K562 (cell line): Measurements from ENCODE around the gene PIK3R5. TPM values are rescaled to one million over a fixed set of nuclear protein-coding genes. Genes with fewer than 3 reads are reported as not detected.

Source experiments
- ATAC-seq: fragments of 200-7000 bp; cut with Tn5 transposase; 3 replicates; pipeline ENCODE4 v1.9.1; 2020; ENCODE audit warnings: moderate library complexity
- BruUV-seq: library from RNA; stranded (reverse); fragments of 400-500 nt; replicated peaks from 2 replicates; lab custom pipeline; 2021; lab: Mats Ljungman, UMichigan
- CTCF ChIA-PET: fragments of 300-600 bp; formaldehyde crosslinking; extraction: SDS; loops from one replicate; lab custom pipeline; 2021; ENCODE audit warnings: low intra/inter-chr PET ratio; lab: Yijun Ruan, JAX
- POLR2A ChIA-PET: fragments of 300-600, 350-650 bp; sonication (Branson Sonifier 250); formaldehyde crosslinking; extraction: SDS; loops from one replicate; lab custom pipeline; 2021; ENCODE audit warnings: antibody characterized with exemption, inconsistent platforms; lab: Yijun Ruan, JAX
- DNase-seq, 4 experiments: peaks; one replicate each; pipeline versions ENCODE4 v3.0.0 to v3.0.0-alpha.2; 2011 to 2018; ENCODE audit warnings: low spot score in 3 of 4, mixed read lengths in 3 of 4; ENCODE audit errors: extremely low read depth in 1 of 4
- FAIRE-seq: peaks from 2 replicates; lab custom pipeline; 2011; peaks lifted over from hg19 to GRCh38; lab: Jason Lieb, UNC
- H2AFZ ChIP-seq: 2 replicates; pipeline ENCODE4 v1.6.0; 2011; ENCODE audit warnings: low read depth, low read length, control low read depth, inconsistent platforms
- H3K27ac ChIP-seq: fragments of 200-600 bp; 3 replicates; pipeline ENCODE4 v1.8.0; 2011; ENCODE audit warnings: low read depth, mild to moderate bottlenecking, control low read depth, inconsistent platforms, low read length, moderate library complexity, mixed read lengths; ENCODE audit errors: extremely low read depth
- H3K27me3 ChIP-seq, 2 experiments: fragments of 300-600 bp in 1 of 2; 2 replicates in 1 of 2; 3 replicates in 1 of 2; pipeline versions ENCODE4 v1.6.0 to v1.8.0; 2011; ENCODE audit warnings: inconsistent platforms in 2 of 2, low read length in 2 of 2, mild to moderate bottlenecking in 1 of 2, mixed read lengths in 1 of 2, moderate library complexity in 1 of 2; ENCODE audit not compliant: control insufficient read depth in 2 of 2, insufficient read depth in 2 of 2
- H3K36me3 ChIP-seq: fragments of 300-600 bp; 3 replicates; pipeline ENCODE4 v1.8.0; 2011; ENCODE audit warnings: mild to moderate bottlenecking, low read length, inconsistent platforms; ENCODE audit not compliant: control insufficient read depth, insufficient read depth
- H3K4me1 ChIP-seq, 2 experiments: fragments of 200-600 bp in 1 of 2; replicated peaks in 1 of 2; 2 replicates in 1 of 2; 3 replicates in 1 of 2; pipeline versions ENCODE4 v1.5.1 to v1.8.0; 2011; ENCODE audit warnings: inconsistent platforms in 2 of 2, low read length in 2 of 2, mild to moderate bottlenecking in 1 of 2, mixed read lengths in 1 of 2, moderate library complexity in 1 of 2; ENCODE audit not compliant: control insufficient read depth in 2 of 2, insufficient read depth in 2 of 2
- H3K4me2 ChIP-seq: 2 replicates; pipeline ENCODE4 v1.6.1; 2011; ENCODE audit warnings: low read length, control low read depth, inconsistent platforms, mixed read lengths; ENCODE audit not compliant: insufficient read depth
- H3K4me3 ChIP-seq: fragments of 200-600 bp; sonication (generic), shearing (Covaris generic); 2 replicates; pipeline ENCODE4 v1.5.1; 2016; ENCODE audit warnings: control low read depth, inconsistent platforms
- H3K79me2 ChIP-seq: fragments of 200-600 bp; 3 replicates; pipeline ENCODE4 v1.8.0; 2011; ENCODE audit warnings: low read length, inconsistent platforms; ENCODE audit not compliant: control insufficient read depth, insufficient read depth
- H3K9ac ChIP-seq, 2 experiments: 2 replicates each; pipeline versions ENCODE4 v1.6.0 to v1.6.1; 2011; ENCODE audit warnings: low read depth in 2 of 2, low read length in 2 of 2, control low read depth in 1 of 2, inconsistent platforms in 1 of 2, mild to moderate bottlenecking in 1 of 2, mixed read lengths in 1 of 2; ENCODE audit not compliant: insufficient read depth in 1 of 2
- H3K9me1 ChIP-seq: one replicate; pipeline ENCODE4 v1.6.0; 2011; ENCODE audit warnings: inconsistent platforms, mild to moderate bottlenecking, low read length, moderate library complexity; ENCODE audit not compliant: control insufficient read depth, insufficient read depth
- H3K9me3 ChIP-seq: replicated peaks from 2 replicates; pipeline ENCODE4 v1.5.1; 2011; ENCODE audit warnings: low read depth, low read length, inconsistent platforms; ENCODE audit not compliant: control insufficient read depth, insufficient read depth
- H4K20me1 ChIP-seq: replicated peaks from 2 replicates; pipeline ENCODE4 v1.6.1; 2011; ENCODE audit warnings: low read length, inconsistent platforms, mixed read lengths; ENCODE audit not compliant: control insufficient read depth, insufficient read depth
- ATF3 ChIP-seq, 2 experiments: fragments of 450-650 bp in 1 of 2; sonication (generic) in 1 of 2; formaldehyde crosslinking in 1 of 2; IDR thresholded peaks in 1 of 2; conservative IDR thresholded peaks in 1 of 2; 2 replicates each; pipeline versions ENCODE4 v1.6.1 to v1.8.1; 2016 to 2023; ENCODE audit warnings: mild to moderate bottlenecking in 2 of 2, moderate library complexity in 2 of 2, inconsistent platforms in 1 of 2, missing genetic modification reagents in 1 of 2
- CGGBP1 ChIP-seq: fragments of 250-450 bp; sonication (Bioruptor Pico); IDR thresholded peaks from 2 replicates; pipeline ENCODE4 v1.9.0; 2021; ENCODE audit warnings: mild to moderate bottlenecking
- LARP7 ChIP-seq: fragments of 450-650 bp; IDR thresholded peaks from 2 replicates; pipeline ENCODE4 v1.6.1; 2016
- LEF1 ChIP-seq: fragments of 450-650 bp; IDR thresholded peaks from 2 replicates; pipeline ENCODE4 v1.6.1; 2016; ENCODE audit warnings: mild to moderate bottlenecking
- MCM5 ChIP-seq: fragments of 450-650 bp; IDR thresholded peaks from 2 replicates; pipeline ENCODE4 v1.6.1; 2016; ENCODE audit warnings: low read depth
- NFIC ChIP-seq: fragments of 450-650 bp; IDR thresholded peaks from 2 replicates; pipeline ENCODE4 v1.6.1; 2017; ENCODE audit warnings: mild to moderate bottlenecking, inconsistent platforms
- RCOR1 ChIP-seq, 2 experiments: IDR thresholded peaks; 2 replicates each; pipeline ENCODE4 v1.6.1; 2012; ENCODE audit warnings: low read depth in 2 of 2, low read length in 2 of 2, borderline replicate concordance in 1 of 2, improper control_type of control experiment in 1 of 2
- RUNX1 ChIP-seq: sonication (generic); IDR thresholded peaks from 2 replicates; pipeline ENCODE4 v1.6.1; 2016; ENCODE audit warnings: antibody characterized with exemption, low read depth
- SAFB ChIP-seq: fragments of 200-400 bp; formaldehyde crosslinking; IDR thresholded peaks from 2 replicates; pipeline ENCODE4 v1.6.1; 2017; ENCODE audit warnings: low read depth, low read length, borderline replicate concordance
- SAFB2 ChIP-seq: fragments of 200-400 bp; formaldehyde crosslinking; IDR thresholded peaks from 2 replicates; pipeline ENCODE4 v1.6.1; 2018; ENCODE audit warnings: borderline replicate concordance, low read length, low read depth, moderate library complexity; ENCODE audit not compliant: severe bottlenecking
- XRCC3 ChIP-seq: fragments of 450-650 bp; IDR thresholded peaks from 2 replicates; pipeline ENCODE4 v1.6.1; 2017; ENCODE audit warnings: mild to moderate bottlenecking, moderate library complexity
- ZNF655 ChIP-seq: fragments of 250-450 bp; sonication (Bioruptor Pico); IDR thresholded peaks from 2 replicates; pipeline ENCODE4 v1.5.0; 2021
- WGBS: fragments of 100-300 bp; shearing (Covaris generic); methylation state at CpG from one replicate; pipeline ENCODE4 v1.1.6; 2016; ENCODE audit warnings: low coverage, mixed read lengths; ENCODE audit not compliant: insufficient coverage; ENCODE audit errors: missing lambda C conversion rate; 5-methylcytosine and 5-hydroxymethylcytosine counted together
- in situ Hi-C: fragments of 300-500 bp; cut with MboI; formaldehyde crosslinking; loops from 4 replicates; pipeline ENCODE4 v1.15.0; 2018; ENCODE audit warnings: inconsistent platforms, mixed read lengths
- intact Hi-C: fragments of 100-400 bp; cut with micrococcal nuclease; formaldehyde crosslinking; loops from 2 replicates; pipeline ENCODE4 v1.14.2; 2022
- polyA plus RNA-seq, 8 experiments: library from polyadenylated mRNA; depleted of rRNA in 4 of 8; stranded (reverse) in 5 of 8; unstranded in 3 of 8; fragments of >200 nt; fragmentation: Nextera tagmentation in 2 of 8; fragmentation: Illumina TruSeq in 1 of 8; extraction: Ambion mirVana in 2 of 8; extraction: Trizol in 1 of 8; gene quantifications; 2 replicates each; pipeline versions ENCODE4 v1.2.1 to v1.2.3, GENCODE V29; 2011 to 2014; ENCODE audit warnings: inconsistent platforms in 1 of 8, missing spikeins in 1 of 8
- total RNA-seq, 7 experiments: library from RNA; depleted of rRNA in 6 of 7; stranded (reverse); fragments of >200 nt in 6 of 7; fragmentation: Illumina TruSeq in 2 of 7; extraction: Trizol in 2 of 7; gene quantifications; 2 replicates each; pipeline versions ENCODE4 v1.2.1 to v1.2.3, GENCODE V29; 2011 to 2021; ENCODE audit warnings: low replicate concordance in 1 of 7

Gene PIK3R5
- total and polyA plus RNA-seq, 9 of the 15 experiments (the other 6 are each of a cell fraction or from before 2014, with no cell fraction given), result 0.01 to 0.38 TPM; not detected in 7

- ChIA-PET POLR2A (no interaction called here), CTCF (no interaction called here)
- Histone ChIP-seq H3K27me3 (peaks cover 0 to 4% of the 10 kb centered on the region in 2 experiments; a peak in 2 of 5 replicates), H3K27ac (no peak overlapping the region), H3K9me1 (no peaks in the 10 kb centered on the region), H3K4me2 (no peak overlapping the region), H2AFZ (no peak overlapping the region), H3K79me2 (no peaks in the 10 kb centered on the region), H3K4me1 (peaks cover 0 to 15% of the 10 kb centered on the region in 2 experiments; a peak in 2 of 5 replicates)
- WGBS, result 6% methylated on average over 8 of the region's 11 CpGs
- intact Hi-C loops, result no loop called here
- in situ Hi-C loops, result no loop called here
- no peak for TF ChIP-seq LEF1
- no peak for TF ChIP-seq LARP7
- no peak for TF ChIP-seq MCM5
- TF ChIP-seq RCOR1 (IDR thresholded peaks at IDR 0.05; ENCODE audit: borderline replicate concordance in 1 of 2, low read depth in 2 of 2, low read length in 2 of 2), result no peak
- TF ChIP-seq RUNX1, result no peak
- TF ChIP-seq XRCC3, result no peak
- TF ChIP-seq ATF3 (IDR thresholded peaks at IDR 0.05), result no peak
- no peak for TF ChIP-seq ATF3 (CRISPR knock-in tag; conservative IDR thresholded peaks at IDR 0.05)
- no peak for TF ChIP-seq SAFB2
- no peak for TF ChIP-seq ZNF655
- no peak for TF ChIP-seq SAFB
- TF ChIP-seq NFIC, result no peak
- no peak for TF ChIP-seq CGGBP1 (CRISPR knock-in tag)
- TF ChIP-seq, all 486 proteins: peak for 0
- ATAC-seq, result no peak
- no peak for FAIRE-seq
- no peak for DNase-seq
- Histone ChIP-seq H3K9me3 (no peaks in the 10 kb centered on the region), H3K36me3 (no peaks in the 10 kb centered on the region), H3K4me3 (no peak overlapping the region), H4K20me1 (no peaks in the 10 kb centered on the region), H3K9ac (no peak overlapping the region)
- BruUV-seq, result no TSS peak
These were observed 78.2 kb downstream of the PIK3R5 start for GRCh38 chr17:8887301-8887700.
